GM21529 (cell line): ENCODE measurements around the gene MLH3.

Source experiments
- ATAC-seq: cut with Tn5 transposase; IDR thresholded peaks from one replicate; pipeline ENCODE4 v1.9.1; 2021; ENCODE audit not compliant: unreplicated experiment

Gene MLH3

DNA sequence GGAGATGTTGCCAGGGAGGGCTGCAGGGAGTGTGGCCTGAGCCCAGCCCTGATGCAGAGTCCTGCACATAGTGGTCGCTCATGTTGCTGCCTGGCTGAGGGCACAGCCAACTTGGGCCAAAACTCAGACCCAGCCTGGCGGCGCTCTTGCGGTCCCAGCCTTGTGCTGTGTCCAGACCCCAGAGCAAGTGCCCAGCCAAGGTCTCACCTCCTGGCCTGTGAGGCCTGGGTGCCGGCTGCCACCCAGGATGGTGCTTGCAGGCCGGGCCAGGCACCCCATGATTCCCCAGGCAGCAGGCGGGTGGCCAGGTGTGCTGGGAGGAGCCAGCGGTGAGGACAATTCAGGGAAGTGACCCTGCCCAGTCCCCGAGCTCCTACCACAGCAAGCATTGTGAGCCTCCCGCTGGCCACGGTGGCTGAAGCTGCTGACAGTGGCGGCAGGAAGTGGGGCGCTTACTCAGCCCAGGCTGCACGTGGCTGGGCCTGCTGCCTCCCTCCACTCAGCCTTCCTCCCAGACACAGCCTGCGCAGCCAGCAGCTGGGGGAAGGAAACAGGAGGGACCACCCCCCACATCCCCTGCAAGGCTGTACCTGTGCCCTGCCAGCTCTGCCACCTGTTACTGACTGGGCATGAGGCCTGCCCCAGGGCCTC is 78.1 kb downstream of the MLH3 start:
- ATAC-seq: no peak

DNA sequence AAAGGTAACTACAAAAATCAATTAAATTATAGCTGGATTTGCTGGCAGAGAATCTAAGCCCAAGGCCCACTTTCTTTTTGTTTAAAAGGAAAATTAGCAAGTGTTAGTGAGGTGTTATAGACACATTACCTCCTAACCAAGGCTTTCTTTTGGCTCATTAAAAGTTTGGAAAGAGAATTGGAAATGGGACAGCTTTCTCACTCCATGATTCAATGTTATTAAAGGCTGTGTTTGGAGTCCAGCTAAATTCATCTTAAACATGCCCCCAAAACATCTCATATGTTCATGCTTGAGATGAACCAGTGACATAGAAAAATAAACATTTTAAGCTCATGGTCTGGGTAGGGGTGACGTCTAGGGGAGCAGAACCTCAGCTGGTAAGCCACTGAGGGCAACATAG is 82.5 kb downstream of the MLH3 start:
- ATAC-seq: no peak

DNA sequence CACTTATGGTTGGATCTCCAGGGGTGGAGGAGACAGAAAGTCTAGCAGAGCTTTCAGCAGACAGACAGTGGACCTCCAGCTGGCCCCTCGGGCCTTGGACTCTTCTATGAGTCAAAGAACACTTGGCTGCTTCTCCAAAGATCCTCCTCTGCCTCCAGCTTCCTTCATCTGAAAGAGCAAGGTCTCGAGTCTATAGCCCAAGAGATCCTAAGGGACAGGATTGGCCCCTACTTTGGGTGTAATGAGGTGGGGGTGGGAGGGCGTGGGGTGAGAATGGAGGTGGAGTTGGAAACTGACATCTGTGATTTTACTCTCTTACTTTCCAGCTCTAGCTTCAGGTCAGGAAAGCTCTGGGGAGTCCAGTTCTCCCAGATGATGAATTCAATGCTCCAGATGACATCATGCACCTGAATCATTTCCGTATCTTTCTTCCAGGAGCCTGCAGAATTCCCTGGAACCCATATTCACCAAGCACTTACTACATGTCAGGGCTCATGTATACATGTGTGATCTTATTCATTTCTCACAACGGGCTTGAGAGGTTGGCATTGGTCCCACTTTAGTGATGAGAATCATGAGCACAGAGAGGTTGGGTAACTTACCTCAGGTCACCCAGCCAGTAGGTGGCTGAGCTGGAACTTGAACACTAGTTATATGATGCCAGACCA is 85.6 kb downstream of the MLH3 start:
- ATAC-seq: no peak

DNA sequence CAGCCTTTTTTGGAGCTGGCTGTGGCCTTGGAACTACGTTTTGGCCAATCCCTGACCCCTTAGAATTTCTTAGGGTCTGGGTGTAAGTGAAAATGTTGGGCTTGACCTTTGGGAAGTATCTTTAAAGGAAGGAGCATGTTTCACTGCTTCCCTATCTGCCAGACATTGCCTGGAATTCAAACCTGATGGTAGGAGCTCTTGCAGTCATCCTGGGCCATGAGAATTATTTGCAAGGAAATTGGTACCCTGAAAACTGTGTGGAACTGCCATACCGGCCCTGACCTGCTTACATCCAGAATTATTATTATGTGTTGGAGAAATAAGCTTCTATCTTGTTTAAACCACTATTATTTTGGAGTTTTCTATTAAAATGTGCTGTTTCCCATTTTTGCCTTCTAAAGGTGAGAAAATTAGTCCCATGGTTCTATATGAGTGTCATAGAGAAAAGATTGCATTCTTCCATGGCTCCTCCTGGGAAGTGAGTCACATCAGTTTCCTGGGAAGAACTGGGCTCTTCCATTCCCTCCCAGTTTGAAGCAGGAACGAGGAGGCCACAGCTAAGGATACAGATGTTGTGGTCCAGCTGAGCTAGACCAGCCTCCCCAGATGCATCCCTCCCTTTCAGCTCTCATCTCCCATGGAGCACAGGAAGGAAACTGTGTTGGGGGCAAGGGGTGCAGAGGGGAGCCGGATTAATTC is 86.3 kb downstream of the MLH3 start:
- ATAC-seq: no peak
